UCSD-AML1 (cell line): ENCODE measurements around the gene BEND5.

ENCODE experiments used
- DNase-seq: peaks from one replicate; lab custom pipeline; 2025; ENCODE audit not compliant: unreplicated experiment; lab: John Stamatoyannopoulos, UW

Gene BEND5

DNA sequence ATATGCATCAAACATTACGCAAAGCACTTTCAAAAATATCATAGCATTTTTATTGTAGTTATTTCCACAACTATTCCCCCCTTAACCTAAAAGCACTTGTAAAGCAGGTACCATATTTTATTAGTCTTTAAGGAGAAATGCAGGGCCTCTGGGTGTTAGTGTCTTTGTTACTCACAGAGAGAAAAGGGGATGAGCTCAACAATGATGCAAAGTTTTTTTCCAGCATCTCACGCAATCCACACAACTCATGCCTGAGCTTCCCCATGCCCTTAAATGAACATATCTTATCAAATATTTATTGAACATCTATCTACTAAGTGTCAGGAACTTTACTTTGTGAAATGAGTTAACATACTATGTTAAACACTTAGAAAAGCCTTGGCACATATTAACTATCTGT lies 50.6 kb downstream of the BEND5 start:
- DNase-seq, result no peak

DNA sequence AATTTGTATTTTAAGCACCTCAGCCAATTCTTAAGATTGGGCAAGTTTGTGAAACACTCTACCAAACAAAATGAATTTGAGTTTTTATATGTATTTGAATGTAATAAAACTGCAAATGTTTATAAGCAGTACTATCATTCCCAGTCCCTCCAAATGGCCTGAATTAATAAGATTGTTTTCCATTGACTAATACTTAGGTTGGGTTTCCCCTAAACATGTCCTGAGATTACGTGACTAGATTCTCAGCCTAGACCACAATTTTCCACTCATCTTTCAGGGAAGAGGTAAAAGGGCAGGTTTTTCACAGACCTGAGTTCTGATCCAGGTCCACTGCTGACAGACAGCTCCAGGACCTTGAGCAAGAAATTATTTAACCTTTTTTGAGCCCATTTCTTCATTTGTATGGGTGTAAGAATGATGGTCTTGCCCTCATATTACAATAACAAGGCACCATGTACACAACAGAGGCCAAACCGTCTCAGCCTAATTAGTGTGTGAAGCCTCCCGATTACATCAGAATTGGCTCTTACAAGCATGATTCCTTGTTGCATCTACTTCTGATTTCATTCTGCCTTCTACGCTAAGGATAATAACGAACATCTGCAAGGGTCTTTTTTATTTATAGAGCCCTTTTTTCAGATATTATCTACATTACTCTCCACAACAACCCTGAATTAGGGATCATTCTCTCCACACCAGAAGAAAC lies 51.2 kb downstream of the BEND5 start:
- no peak for DNase-seq

DNA sequence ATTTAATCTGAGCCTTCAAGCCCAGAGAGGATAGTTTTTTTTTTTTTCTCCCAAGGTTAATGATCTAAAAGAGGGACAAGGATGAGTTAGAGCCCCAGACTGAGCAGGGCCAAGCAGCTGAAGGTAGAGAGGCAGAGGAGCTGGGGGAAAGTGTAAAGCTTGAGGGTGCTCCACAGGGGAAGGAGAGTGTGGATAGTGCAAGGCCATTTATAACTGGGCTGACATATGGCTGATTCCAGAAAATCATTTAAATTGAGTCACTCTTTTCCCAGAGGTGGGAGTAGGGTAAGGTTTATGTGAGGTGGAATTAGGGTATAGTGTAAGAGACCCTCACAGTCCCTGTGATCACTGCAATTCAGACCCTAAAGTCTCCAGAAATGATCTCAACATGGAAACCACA lies 55.8 kb downstream of the BEND5 start:
- no peak for DNase-seq

DNA sequence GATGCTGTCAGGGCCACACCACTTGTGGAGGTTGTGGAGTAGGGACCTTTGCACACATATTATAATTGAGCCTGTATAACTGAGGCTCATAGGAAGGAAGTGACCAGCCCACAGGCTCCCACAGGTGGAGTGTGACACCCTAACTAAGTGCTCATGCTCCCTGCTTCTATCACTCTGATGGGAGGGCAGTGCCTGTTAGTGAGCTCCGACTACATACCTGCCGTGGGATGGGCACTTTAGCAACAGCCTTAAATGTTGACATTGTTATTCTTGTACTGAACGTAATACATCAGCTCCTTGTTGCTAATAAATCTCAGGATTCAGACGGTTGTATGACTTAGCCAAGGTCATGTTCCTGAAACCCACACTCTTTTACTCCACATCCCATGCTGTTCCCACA lies 58.0 kb downstream of the BEND5 start:
- DNase-seq, result no peak

DNA sequence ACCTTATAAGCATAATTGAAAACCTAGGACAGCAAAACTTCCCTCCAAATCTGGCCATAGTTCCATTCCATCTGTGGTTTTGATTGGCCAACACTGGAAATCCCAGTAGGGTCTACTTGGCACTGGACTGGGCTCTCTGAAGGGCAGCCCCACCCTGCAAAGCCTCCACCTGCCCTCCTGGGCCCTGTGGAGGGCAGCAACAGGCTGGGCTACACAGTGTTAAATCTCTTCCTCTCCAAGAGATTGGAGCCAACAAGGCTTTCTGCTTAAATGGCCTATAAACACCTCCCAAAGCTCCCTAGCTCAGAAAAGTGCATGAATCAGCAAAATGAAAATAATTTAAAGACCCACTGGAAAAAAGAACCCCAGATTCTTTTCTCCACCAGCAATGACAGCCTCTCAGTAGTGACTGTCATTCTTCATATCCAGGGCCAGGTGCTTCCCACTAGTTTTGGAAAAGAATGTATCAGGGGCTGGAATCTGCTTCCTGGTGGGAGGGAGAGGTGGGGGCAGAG lies 58.5 kb downstream of the BEND5 start:
- no peak for DNase-seq

DNA sequence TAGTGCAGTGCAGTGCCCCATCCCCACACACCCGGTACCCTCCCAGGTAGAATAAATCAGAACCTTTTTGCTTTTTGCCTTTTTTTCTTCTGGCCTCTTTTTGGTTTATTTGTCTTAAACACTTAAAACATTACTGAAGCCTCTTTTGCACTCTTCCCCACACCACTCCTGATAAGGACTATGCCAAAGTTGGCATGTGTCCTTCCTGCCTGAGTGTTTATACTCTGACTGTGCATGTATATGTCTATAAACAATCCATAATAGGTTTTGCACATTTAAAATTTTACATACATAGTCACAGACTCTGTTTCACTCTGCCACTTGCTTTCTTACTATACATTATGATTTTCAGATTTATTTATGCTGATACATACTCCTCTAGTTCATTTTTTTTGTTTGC lies 59.6 kb downstream of the BEND5 start:
- DNase-seq, result no peak

DNA sequence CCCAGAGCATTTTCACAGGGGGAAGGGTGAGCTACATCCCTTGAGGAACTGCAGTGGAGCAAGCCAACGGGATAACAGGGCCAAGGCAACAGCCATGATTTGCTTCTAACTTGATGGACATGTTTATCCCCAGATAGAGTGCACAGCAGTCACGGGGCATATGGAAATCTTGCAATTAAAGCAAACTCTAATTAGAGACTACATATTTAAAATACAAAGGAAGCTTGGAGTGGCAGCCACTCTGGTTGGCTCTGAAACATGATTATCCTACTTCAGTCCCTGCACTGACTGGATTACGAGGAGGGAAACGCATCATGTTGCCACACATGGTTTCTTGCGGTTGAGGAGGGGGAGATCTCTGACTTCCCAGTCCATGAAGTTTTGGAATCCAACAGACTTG lies 60.8 kb downstream of the BEND5 start:
- DNase-seq, result no peak

DNA sequence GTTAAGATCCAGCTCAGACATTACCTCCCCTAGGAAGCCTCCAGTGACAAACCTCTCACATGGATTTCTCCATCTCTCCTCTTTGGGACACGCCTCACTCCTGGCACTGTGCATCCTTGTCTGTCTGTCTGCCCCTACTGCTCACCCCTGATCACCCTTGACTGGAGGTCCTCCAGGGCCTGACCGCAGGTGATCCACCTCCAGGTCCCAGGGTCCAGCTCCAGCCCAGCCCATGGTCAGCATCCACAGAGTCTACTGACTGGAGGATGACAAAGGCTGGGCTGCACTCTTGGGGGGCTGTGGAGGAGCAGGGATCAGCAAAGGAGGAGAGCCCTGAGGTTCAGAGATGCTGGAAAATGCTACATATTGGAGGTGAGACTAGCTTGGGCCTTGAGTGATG lies 65.8 kb downstream of the BEND5 start:
- no peak for DNase-seq

DNA sequence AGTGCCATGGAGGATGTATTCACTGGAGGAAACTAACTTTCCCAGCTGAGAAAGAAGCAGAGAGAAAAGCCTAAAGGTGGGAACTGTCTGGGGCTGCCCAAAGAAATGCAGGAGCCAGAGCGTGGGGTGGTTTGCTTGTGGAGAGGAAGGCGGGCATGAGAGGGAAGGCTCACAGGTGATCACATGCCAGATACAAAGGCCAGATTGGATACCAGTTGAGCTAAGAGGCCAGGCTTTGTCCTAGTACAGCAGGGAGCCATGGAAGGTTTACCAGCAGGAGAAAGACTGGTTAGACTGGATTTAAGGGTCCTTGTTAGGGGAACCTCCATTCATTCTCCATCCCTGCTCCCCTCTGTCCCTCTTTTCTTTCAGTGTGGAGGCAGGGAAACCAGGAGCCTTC lies 66.4 kb downstream of the BEND5 start:
- no peak for DNase-seq

DNA sequence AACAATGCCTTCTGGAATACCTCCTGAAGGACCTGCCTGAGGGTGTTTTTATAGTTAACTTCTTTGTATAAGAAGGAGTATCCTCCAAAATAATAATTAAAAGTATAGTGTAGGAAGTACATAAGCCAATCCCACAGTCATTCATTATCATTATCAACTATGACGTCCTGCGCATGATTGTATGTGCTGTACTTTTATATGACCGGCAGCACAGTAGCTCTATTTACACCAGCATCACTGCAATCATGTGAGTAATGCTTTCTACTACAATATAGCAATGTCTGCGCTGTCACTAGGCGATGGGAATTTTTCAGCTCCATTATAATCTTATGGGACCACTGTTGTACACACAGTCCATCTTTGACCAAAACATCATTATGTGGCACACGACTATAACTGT lies 72.0 kb downstream of the BEND5 start:
- DNase-seq, result no peak

DNA sequence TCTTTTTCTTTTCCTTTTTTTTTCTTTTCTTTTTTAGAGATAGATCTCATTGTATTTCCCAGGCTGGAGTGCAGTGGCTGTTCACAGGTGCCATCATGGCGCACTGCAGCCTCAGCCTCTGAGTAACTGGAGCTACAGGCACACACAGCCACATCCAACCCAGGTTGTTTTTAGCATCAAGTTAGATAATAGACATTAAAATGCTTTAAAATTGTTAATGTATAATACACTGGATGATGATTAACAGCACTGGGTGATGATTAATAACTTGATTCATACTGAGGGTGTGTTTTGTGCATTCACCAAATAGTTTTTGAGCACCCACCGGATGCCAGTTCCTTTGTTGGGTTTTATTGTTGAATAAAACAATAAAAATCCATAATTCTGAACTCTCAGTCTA lies 75.2 kb downstream of the BEND5 start:
- DNase-seq, result no peak

DNA sequence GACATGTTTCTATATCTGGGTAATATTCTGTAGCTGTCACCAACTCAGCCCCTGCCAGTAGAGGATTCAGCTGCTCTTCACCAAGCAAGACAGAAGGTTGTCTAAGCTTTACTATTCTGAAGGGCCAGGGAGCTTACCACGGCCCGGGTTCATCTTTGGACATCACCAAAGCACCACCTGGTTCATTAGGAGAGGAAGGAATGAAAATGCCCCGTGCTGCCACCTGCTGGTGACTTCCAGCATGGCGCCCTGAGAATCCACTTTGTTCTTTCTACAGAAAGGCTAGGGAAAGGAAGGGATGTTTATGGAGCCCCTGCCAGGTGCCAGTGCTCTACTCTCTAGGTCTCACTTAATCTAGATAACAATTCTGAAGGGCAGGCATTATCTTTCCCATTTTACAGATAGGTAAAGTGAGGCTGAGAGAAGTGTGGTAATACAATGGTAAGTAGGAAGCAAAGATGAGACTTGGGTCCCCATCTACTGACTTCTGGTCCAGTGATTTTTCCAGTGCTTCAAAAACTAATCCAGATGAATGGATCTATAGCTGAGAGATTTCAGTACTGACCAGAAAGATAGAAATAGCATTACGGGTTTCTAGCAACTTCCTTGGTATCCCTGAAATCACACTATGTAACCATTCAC lies 79.5 kb downstream of the BEND5 start:
- peak; percentile 48 for DNase-seq

DNA sequence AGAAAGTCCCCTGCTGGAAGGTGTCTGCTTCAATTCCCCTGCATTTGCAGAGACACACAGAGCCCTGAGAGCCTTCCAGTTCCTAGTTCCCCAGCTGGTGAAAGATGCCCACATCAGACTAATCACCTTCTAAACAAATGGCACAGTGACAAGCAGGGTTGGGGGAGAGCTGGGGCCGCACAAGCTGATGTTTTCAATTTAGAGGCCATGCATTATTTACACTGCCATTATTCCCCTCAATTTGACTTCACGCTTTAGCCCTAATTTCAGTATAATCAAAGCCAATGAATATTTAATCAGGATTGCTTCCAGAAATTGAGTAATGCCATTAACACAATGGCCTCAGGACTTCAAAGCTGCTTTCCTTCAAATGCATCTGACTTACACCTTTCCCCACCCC lies 81.5 kb downstream of the BEND5 start:
- DNase-seq, result no peak

DNA sequence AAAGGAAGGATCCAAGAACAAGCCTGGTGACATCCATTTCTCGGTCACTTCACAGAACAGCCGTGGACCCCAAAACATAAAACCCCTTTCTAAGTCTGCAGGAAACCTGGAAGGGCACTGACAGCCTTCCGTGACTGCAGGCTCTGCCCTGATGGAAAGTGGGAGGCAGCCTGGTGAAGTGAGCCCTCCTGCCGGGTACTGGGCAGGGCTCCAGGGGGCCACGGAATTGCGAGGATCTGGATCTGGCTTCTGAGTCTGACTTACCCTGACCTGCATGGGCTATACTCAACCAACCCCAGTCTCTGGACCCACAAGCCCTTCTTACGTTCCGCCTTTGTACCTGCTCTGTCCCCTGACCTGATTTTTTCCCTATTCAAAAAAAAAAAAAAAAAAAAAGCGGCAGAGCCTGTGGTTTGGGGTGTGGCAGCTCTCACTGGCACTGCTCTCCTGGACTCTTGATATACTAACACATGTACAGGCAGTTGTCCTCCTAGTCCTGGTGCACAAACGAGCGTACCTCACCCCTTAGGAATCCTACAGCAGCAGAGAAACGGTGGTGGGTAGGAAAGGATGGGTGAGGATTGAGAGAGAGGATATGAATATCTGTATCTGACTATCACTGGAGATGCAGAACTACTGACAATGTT lies 82.9 kb downstream of the BEND5 start:
- DNase-seq, result no peak

DNA sequence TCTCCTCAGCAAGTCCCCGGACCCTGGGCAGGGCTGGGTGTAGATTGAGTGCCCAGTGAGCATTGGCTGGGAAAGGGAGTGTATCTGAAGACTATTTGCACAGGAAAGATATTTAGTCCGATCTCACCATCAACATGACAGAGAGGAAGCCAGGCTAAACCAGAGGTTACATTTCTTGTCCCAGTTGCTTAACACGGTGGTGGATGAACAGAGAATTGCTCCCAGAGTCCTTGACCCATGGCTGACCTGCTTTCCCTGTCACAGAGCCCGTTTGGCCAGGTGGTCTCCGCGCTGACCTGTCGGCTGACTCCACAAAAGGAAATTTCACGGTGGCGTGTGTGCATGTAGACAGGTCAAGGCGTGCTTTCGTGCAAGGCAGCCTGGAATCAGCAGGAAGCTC lies 83.5 kb downstream of the BEND5 start:
- no peak for DNase-seq

DNA sequence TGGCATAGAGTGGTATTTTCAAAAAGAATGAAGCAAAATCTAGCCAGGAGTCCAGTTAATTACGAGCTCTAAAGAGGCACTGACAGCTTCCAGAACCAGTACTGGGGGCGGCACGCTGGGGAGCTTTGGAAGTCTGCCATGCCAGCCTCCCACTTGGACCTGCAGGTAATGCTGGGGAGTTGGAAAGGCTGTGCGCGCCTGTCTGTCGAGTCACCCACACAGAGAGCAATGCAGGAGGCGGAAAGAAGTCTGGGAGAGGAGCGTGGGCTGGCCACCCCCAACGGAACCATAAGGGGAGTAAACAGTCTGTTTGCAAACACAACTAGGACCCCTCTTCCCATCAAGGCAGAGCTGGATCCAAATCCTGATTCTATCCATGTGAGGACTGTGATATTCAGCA lies 84.5 kb downstream of the BEND5 start:
- no peak for DNase-seq

DNA sequence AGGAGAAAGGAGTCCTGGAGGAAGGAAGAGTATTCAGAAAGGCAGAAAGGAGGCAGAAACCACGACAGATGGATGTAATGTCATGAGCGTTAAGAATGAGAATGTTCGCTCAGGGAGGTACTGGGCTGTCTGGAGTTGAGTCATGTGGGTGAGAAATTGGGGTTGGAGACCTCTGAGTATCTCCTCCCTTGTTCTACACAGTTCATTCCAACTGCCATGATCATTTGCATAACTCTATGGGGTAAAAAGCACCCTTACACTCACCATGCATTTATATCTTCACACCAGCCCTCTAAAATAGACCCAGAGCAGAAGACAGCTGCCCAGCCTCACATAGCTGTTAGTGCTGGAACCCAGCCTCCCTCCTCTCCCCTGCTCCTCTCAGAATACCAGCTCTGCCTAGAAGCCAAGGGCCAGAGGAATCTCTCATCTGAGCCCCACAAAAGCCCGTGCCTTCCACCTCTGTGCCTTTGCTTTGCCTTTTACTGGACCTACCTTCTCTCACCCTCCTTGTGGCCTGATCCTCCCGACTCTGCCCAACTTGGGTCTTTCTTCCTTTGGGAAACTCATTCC lies 85.2 kb downstream of the BEND5 start:
- no peak for DNase-seq

DNA sequence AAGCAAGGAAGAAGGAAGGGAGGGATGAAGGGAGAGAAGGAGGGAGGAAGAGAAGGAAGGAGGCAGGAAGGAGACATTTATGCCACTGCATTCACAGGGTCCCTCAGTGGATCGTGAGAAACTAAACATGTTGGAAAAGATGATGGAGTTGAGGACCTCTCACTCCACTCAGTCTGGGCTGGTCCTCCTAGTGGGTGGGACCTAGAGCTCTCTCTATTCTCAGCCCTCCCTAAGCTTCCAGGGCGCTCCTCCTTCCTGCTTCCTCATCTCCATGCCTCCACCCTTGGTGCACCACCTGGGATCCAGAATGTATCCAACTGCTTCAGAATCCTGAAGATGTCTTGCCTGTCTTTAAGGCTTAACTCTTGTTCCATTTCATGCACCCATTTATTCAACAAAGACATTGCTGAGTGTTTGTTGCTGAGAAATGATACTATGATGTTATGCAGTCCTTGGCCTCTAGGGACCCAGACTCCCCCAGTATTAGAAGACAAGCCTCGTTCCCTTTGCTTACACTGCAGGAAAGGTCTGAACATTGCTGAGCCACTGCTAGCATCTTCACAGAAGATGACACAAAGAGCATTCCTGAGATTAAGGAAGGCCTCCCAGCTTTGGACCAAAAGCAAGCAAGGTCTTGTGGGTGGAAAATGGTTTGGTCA lies 88.5 kb downstream of the BEND5 start:
- DNase-seq, result no peak

DNA sequence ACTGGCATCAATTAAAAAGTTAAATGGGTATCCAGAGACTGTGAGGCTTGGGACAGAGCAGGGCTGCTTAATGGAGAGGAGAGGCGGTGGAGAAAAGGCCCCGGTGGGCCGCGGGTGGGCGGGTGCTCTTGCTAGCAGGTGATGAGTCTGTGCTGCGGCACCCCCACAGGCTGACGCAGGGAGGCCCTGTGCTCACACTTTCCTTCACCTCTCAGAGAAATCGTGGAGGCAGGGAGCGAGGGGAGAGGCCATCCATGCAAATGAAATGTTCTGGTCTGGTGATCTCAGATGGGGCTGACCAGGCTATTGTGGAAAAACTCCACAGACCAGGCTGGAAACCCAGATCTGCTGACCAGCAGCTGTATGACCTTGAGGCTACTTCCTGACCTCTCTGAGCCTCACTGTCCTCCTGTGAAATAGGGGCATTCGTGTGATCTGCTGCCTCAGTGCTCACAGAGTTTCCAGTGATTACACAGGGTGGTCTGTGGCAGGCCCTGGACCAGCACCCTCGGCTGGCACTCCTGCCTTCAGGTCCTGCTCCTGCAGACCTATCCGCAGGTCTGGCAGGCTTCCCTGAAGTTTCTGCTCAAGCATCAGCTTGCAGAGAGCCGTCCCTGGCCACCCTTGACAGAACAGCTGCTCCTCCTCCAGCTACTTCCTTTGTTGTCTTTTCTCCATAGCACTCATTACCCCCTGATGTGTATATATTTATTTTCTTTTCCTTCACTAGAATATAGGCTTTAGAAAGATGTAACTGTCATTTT lies 89.2 kb downstream of the BEND5 start:
- DNase-seq, result no peak

DNA sequence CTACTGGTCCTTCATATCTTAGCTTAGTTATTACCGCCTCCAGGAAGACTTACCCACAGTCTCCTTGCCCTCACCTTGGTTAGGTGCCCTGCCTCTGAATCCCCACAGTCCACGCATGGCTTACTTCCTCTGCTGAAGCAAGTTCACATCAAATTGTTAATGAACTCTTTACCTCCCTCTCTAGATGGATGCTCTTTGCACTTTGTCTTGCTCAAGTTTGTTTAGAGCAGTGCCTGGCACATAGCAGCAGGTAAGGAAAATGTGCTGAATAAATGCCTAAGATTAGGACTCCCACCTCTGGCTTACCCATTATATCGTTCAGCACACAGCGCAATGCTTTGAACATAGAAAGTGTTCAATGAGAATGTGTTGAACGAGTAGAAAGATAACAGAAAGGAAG lies 90.5 kb downstream of the BEND5 start:
- no peak for DNase-seq

DNA sequence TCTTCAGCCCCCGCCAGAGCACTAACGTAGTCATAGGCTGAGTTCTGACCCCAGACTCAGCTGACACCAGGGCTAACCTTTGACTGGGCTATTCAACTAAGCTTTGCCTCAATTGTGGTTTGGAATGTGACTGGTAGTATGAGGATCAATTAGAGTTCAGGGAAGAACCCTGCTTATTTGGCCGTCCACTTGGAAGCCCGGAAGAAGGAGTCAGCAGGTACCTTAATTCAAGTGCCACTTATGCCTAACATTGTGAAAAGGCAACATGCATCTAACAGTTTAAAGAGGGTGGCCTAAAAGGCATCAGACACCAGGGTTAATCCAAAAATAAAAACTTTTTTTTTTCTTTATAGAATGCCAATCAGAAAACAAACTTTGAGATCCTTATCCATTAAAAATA lies 92.3 kb downstream of the BEND5 start:
- no peak for DNase-seq
